Uterus (tissue), 4 donors: ENCODE measurements around the gene DHX30. TPM values are rescaled to one million over a fixed set of nuclear protein-coding genes. Genes with fewer than 3 reads are reported as not detected.
A peak's percentile ranks its signal among the peaks of the same experiment; 100 is the strongest.
"Not testable (repeated sequence)": the region's sequence is repeated elsewhere in the genome, so short reads cannot be mapped to it uniquely, and the experiment has no call there.

ENCODE experiments used
- DNase-seq, 2 donors: peaks; one replicate each; pipeline ENCODE4 v3.0.0-alpha.2; 2019 to 2020
- H3K27ac ChIP-seq, 2 donors: fragments of 200-600 bp; sonication (generic); 1 replicate in 1 of 2; 2 replicates in 1 of 2; pipeline ENCODE4 v1.5.1; 2016 to 2018
- H3K27me3 ChIP-seq, 2 donors: fragments of 200-600 bp; sonication (generic); one replicate each; pipeline ENCODE4 v1.5.1; 2018 to 2019; ENCODE audit warnings: control low read depth in 1 of 2
- H3K36me3 ChIP-seq, 2 donors: fragments of 200-600 bp; sonication (generic); one replicate each; pipeline ENCODE4 v1.5.1; 2019; ENCODE audit warnings: control low read depth in 1 of 2
- H3K4me1 ChIP-seq, 2 donors: fragments of 200-600 bp; sonication (generic); one replicate each; pipeline ENCODE4 v1.5.1; 2018 to 2019; ENCODE audit warnings: control low read depth in 1 of 2
- H3K4me3 ChIP-seq, 2 donors: fragments of 200-600 bp; sonication (generic); 1 replicate in 1 of 2; 2 replicates in 1 of 2; pipeline ENCODE4 v1.5.1; 2018 to 2019; ENCODE audit warnings: mild to moderate bottlenecking in 1 of 2
- H3K9me3 ChIP-seq, 2 donors: fragments of 200-600 bp; sonication (generic); one replicate each; pipeline ENCODE4 v1.5.1; 2019; ENCODE audit warnings: control low read depth in 1 of 2
- POLR2A ChIP-seq, 2 donors: fragments of 450-650 bp; IDR thresholded peaks; one replicate each; pipeline ENCODE4 v1.6.1; 2016; ENCODE audit warnings: antibody characterized with exemption in 2 of 2, mild to moderate bottlenecking in 1 of 2, moderate library complexity in 1 of 2
- intact Hi-C: fragments of 100-400 bp; cut with DNase I; formaldehyde crosslinking; loops from one replicate; pipeline ENCODE4 v1.15.1; 2023; ENCODE audit warnings: low total_unique reads
- total RNA-seq, 4 donors: library from RNA; depleted of rRNA in 3 of 4; stranded (reverse); fragments of >200 nt in 3 of 4; gene quantifications; one replicate each; pipeline versions ENCODE4 v1.1.0 to v1.2.4, GENCODE V29; 2014 to 2023
- TF ChIP-seq, protein P1 (sequence below), 4 experiments: fragments of 200-600 bp in 2 of 4; fragments of 450-650 bp in 2 of 4; sonication (generic) in 2 of 4; IDR thresholded peaks; one replicate each; pipeline ENCODE4 v1.5.1; 2016 to 2019; ENCODE audit warnings: antibody characterized with exemption in 4 of 4, mild to moderate bottlenecking in 2 of 4, moderate library complexity in 1 of 4
- donor health status: DM: yes; HTN: yes; CAD: no.

Gene DHX30
- total RNA-seq, 4 donors from 2014 or later, result 21.5 to 78.6 (median 55.7) TPM

DNA sequence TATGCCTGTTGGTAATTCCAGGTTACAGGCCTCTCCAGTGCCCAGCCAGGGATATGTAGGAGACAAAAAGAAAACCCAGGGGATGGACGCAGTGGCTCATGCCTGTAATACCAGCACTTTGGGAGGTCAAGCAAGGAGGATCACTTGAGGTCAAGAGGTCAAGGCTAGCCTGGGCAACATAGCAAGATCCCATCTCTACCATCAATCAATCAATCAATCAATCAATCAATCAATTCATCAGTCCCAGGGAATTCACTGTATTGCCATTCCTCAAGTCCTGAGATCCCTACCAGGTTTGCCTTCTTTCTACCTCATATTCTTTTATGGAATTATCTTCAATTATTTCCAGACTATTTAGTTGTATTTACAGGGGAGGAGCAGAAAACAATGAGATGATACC lies 82.2 kb downstream of the DHX30 start:
- Histone ChIP-seq H3K36me3 (no peaks in the 10 kb centered on the region), H3K4me3 (no peak overlapping the region), H3K27me3 (no peaks in the 10 kb centered on the region), H3K4me1 (no peaks in the 10 kb centered on the region), H3K9me3 (no peaks in the 10 kb centered on the region), H3K27ac (no peak overlapping the region)
- intact Hi-C loops, result no loop called here
- no peak for TF ChIP-seq POLR2A (IDR thresholded peaks at IDR 0.05)
- TF ChIP-seq, protein P1, sequence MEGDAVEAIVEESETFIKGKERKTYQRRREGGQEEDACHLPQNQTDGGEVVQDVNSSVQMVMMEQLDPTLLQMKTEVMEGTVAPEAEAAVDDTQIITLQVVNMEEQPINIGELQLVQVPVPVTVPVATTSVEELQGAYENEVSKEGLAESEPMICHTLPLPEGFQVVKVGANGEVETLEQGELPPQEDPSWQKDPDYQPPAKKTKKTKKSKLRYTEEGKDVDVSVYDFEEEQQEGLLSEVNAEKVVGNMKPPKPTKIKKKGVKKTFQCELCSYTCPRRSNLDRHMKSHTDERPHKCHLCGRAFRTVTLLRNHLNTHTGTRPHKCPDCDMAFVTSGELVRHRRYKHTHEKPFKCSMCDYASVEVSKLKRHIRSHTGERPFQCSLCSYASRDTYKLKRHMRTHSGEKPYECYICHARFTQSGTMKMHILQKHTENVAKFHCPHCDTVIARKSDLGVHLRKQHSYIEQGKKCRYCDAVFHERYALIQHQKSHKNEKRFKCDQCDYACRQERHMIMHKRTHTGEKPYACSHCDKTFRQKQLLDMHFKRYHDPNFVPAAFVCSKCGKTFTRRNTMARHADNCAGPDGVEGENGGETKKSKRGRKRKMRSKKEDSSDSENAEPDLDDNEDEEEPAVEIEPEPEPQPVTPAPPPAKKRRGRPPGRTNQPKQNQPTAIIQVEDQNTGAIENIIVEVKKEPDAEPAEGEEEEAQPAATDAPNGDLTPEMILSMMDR (IDR thresholded peaks at IDR 0.05), result no peak
- no peak for DNase-seq

GRCh38 chr3:47887991-47888390 lies 85.1 kb downstream of the DHX30 start:
- H3K4me1 ChIP-seq, intact Hi-C loops, H3K36me3 ChIP-seq, H3K27me3 ChIP-seq, DNase-seq, H3K9me3 ChIP-seq, H3K4me3 ChIP-seq, H3K27ac ChIP-seq: not testable (repeated sequence)

DNA sequence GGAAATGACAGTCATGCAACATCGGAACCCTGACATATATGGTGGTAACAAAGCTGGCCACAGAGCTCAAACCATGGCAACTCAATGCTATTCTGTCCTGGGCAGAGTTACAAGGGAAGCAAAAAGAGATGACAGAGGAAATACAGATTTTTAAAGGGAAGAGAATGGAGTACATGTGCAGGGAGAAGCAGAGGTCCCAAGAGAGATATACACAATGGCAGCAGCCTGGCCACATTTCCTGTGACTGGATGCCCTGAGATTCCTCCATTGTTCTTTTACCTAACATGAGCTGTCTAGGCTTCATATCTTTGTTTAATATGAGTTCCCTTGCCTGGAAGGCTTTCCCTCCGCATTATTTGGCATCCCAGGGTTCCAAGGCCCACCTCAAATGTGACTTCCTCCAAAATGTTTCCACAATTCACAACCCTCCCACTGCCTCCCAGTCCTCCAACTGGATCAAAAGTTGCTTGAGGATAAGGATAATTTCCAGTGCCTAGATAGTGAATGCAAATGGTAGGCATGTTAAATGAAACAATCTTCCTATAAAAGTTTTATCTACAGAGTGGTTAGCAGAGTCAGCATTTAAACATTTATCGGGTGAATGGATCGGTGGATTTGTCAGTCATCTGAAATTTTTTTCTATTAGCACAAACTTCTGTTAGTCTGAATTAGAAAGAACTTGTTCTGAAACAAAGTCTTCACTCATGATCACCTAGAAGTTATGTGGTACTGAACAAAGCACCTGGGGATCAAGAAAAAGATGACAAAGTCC lies 86.2 kb downstream of the DHX30 start:
- Histone ChIP-seq H3K36me3 (no peaks in the 10 kb centered on the region), H3K27ac (peak overlapping the region in 1 of 2 donors; percentile 82)

GRCh38 chr3:47890126-47890827 lies 87.3 kb downstream of the DHX30 start:
- Histone ChIP-seq H3K36me3 (no peaks in the 10 kb centered on the region), H3K4me3 (no peak overlapping the region), H3K4me1 (peaks cover 5 to 7% of the 10 kb centered on the region in 2 donors), H3K27me3 (no peaks in the 10 kb centered on the region), H3K27ac (peak overlapping the region; percentile 58 to 82), H3K9me3 (no peaks in the 10 kb centered on the region)
- no peak for TF ChIP-seq POLR2A (IDR thresholded peaks at IDR 0.05)
- TF ChIP-seq, protein P1 (IDR thresholded peaks at IDR 0.05), result no peak
- intact Hi-C loops, result no loop called here
- DNase-seq, result no peak

More for the DNA sequence above, 86.2 kb downstream of the DHX30 start:
- Histone ChIP-seq H3K4me1 (peaks cover 5 to 7% of the 10 kb centered on the region in 2 donors), H3K27me3 (no peaks in the 10 kb centered on the region), H3K9me3 (no peaks in the 10 kb centered on the region), H3K4me3 (no peak overlapping the region)
- DNase-seq, result no peak
- TF ChIP-seq, protein P1 (IDR thresholded peaks at IDR 0.05), result no peak
- TF ChIP-seq POLR2A (IDR thresholded peaks at IDR 0.05), result no peak
- intact Hi-C loops, result no loop called here

- DNase-seq, result peak; percentile 66 to 81
- intact Hi-C loops, result no loop called here
- TF ChIP-seq POLR2A (IDR thresholded peaks at IDR 0.05), result no peak
- TF ChIP-seq, protein P1 (IDR thresholded peaks at IDR 0.05), result no peak
- Histone ChIP-seq H3K27me3 (no peaks in the 10 kb centered on the region), H3K9me3 (no peaks in the 10 kb centered on the region), H3K36me3 (no peaks in the 10 kb centered on the region), H3K4me3 (no peak overlapping the region), H3K27ac (peak overlapping the region; percentile 58 to 82), H3K4me1 (peaks cover 5 to 7% of the 10 kb centered on the region in 2 donors)
These were observed 88.1 kb downstream of the DHX30 start for GRCh38 chr3:47890828-47891612.
